GM12878 (cell line): ENCODE data around the gene S100B. TPM values are rescaled to one million over a fixed set of nuclear protein-coding genes. Genes with fewer than 3 reads are reported as not detected.
A peak's percentile ranks its signal among the peaks of the same experiment; 100 is the strongest.

Experiments used
- ATAC-seq: fragments of 200-7000 bp; cut with Tn5 transposase; 3 replicates; pipeline ENCODE4 v1.9.1; 2020; ENCODE audit warnings: mild to moderate bottlenecking, moderate library complexity
- BruUV-seq: library from RNA; stranded (reverse); fragments of 400-500 nt; replicated peaks from 2 replicates; lab custom pipeline; 2021; lab: Mats Ljungman, UMichigan
- CTCF ChIA-PET: fragments of 300-600 bp; sonication (Branson Sonifier 250); formaldehyde crosslinking; extraction: SDS; loops from one replicate; lab custom pipeline; 2021; ENCODE audit warnings: inconsistent platforms; lab: Yijun Ruan, JAX
- POLR2A ChIA-PET: fragments of 350-600 bp; formaldehyde crosslinking; extraction: SDS; loops from one replicate; lab custom pipeline; 2021; ENCODE audit warnings: inconsistent platforms; lab: Charles Lee
- RAD21 ChIA-PET: fragments of 300-600 bp; sonication (Branson Sonifier 250); formaldehyde crosslinking; loops from one replicate; lab custom pipeline; 2023; ENCODE audit warnings: antibody characterized with exemption; ENCODE audit not compliant: unreplicated experiment; lab: Charles Lee
- SMC1A ChIA-PET: fragments of 300-600 bp; sonication (Branson Sonifier 250); formaldehyde crosslinking; loops from one replicate; lab custom pipeline; 2023; ENCODE audit not compliant: unreplicated experiment, uncharacterized antibody; lab: Charles Lee
- DNase-seq: peaks from one replicate; pipeline ENCODE4 v3.0.0-alpha.2; 2011; ENCODE audit warnings: low read depth, low spot score
- FAIRE-seq: peaks from 3 replicates; lab custom pipeline; 2011; peaks lifted over from hg19 to GRCh38; lab: Jason Lieb, UNC
- H2AFZ ChIP-seq: 2 replicates; pipeline ENCODE4 v1.6.0; 2011; ENCODE audit warnings: low read depth, low read length, control low read depth; ENCODE audit not compliant: control insufficient read depth
- H3K27ac ChIP-seq: 2 replicates; pipeline ENCODE4 v1.5.1; 2011; ENCODE audit warnings: control low read depth; ENCODE audit not compliant: control insufficient read depth, insufficient read depth
- H3K27me3 ChIP-seq, 2 experiments: replicated peaks in 1 of 2; 2 replicates each; pipeline versions ENCODE4 v1.6.0 to v1.6.1; 2011; ENCODE audit warnings: low read length in 1 of 2; ENCODE audit not compliant: control insufficient read depth in 2 of 2, insufficient read depth in 2 of 2
- H3K36me3 ChIP-seq, 2 experiments: 2 replicates each; pipeline ENCODE4 v1.5.1; 2011; ENCODE audit warnings: low read length in 1 of 2; ENCODE audit not compliant: control insufficient read depth in 2 of 2, insufficient read depth in 2 of 2
- H3K4me1 ChIP-seq: 2 replicates; pipeline ENCODE4 v1.6.1; 2011; ENCODE audit warnings: mild to moderate bottlenecking, low read length, moderate library complexity, mixed read lengths; ENCODE audit not compliant: control insufficient read depth, insufficient read depth
- H3K4me2 ChIP-seq: 2 replicates; pipeline ENCODE4 v1.6.0; 2011; ENCODE audit warnings: control low read depth; ENCODE audit not compliant: control insufficient read depth, insufficient read depth
- H3K4me3 ChIP-seq: fragments of 200-600 bp; sonication (generic); 2 replicates; pipeline ENCODE4 v1.5.1; 2016
- H3K79me2 ChIP-seq: 2 replicates; pipeline ENCODE4 v1.6.0; 2011; ENCODE audit warnings: low read length; ENCODE audit not compliant: control insufficient read depth, insufficient read depth
- H3K9ac ChIP-seq: 2 replicates; pipeline ENCODE4 v1.8.0; 2011; ENCODE audit warnings: low read length, control low read depth, mixed read lengths; ENCODE audit not compliant: control insufficient read depth, insufficient read depth
- H3K9me3 ChIP-seq: replicated peaks from 3 replicates; pipeline ENCODE4 v1.5.1; 2011; ENCODE audit warnings: mild to moderate bottlenecking, low read length; ENCODE audit not compliant: control insufficient read depth, insufficient read depth
- H4K20me1 ChIP-seq: 2 replicates; pipeline ENCODE4 v1.6.0; 2011; ENCODE audit not compliant: control insufficient read depth, insufficient read depth
- BCL11A ChIP-seq: IDR thresholded peaks from 2 replicates; pipeline ENCODE4 v1.6.1; 2011; ENCODE audit warnings: low read depth, low read length
- CBFB ChIP-seq: IDR thresholded peaks from 2 replicates; pipeline ENCODE4 v1.6.1; 2016; ENCODE audit warnings: antibody characterized with exemption, low read depth
- SUZ12 ChIP-seq: fragments of 200-600 bp; sonication (generic); IDR thresholded peaks from one replicate; pipeline ENCODE4 v1.6.1; 2018; ENCODE audit warnings: antibody characterized with exemption, mild to moderate bottlenecking; ENCODE audit not compliant: unreplicated experiment
- ZBED1 ChIP-seq: IDR thresholded peaks from 2 replicates; pipeline ENCODE4 v1.6.1; 2016; ENCODE audit warnings: borderline replicate concordance
- ZNF274 ChIP-seq: IDR thresholded peaks from one replicate; pipeline ENCODE4 v1.8.0; 2011; ENCODE audit not compliant: insufficient read length, insufficient read depth
- WGBS: methylation state at CpG from one replicate; pipeline ENCODE4 v1.1.6; 2016; ENCODE audit warnings: low lambda C conversion rate; ENCODE audit not compliant: insufficient replicate concordance, insufficient coverage; ENCODE audit errors: missing lambda C conversion rate; 5-methylcytosine and 5-hydroxymethylcytosine counted together
- in situ Hi-C: fragments of 300-500 bp; cut with MboI; formaldehyde crosslinking; loops from 9 replicates; pipeline ENCODE4 v1.14.3; 2018; ENCODE audit warnings: mixed read lengths
- intact Hi-C: fragments of 100-400 bp; cut with micrococcal nuclease; formaldehyde crosslinking; loops from one replicate; pipeline ENCODE4 v1.14.2; 2022; ENCODE audit not compliant: unreplicated experiment
- polyA plus RNA-seq, 11 experiments: library from polyadenylated mRNA; depleted of rRNA in 4 of 11; unstranded in 6 of 11; stranded (reverse) in 5 of 11; fragments of >200 nt; fragmentation: Nextera tagmentation in 4 of 11; fragmentation: Illumina TruSeq in 1 of 11; extraction: Ambion mirVana in 4 of 11; extraction: Trizol in 1 of 11; gene quantifications; 1 replicate in 1 of 11; 2 replicates in 10 of 11; pipeline versions ENCODE4 v1.2.1 to v1.2.3, GENCODE V29; 2011 to 2016; ENCODE audit warnings: inconsistent platforms in 2 of 11, missing spikeins in 2 of 11, low read depth in 1 of 11
- total RNA-seq, 4 experiments: library from RNA; depleted of rRNA in 3 of 4; stranded (reverse); fragments of >200 nt in 3 of 4; fragmentation: Illumina TruSeq in 1 of 4; extraction: Trizol in 1 of 4; gene quantifications; 2 replicates each; pipeline versions ENCODE4 v1.2.1 to v1.2.3, GENCODE V29; 2013 to 2021
- TF ChIP-seq, protein P1 (sequence below): IDR thresholded peaks from 2 replicates; pipeline ENCODE4 v1.6.1; 2011; ENCODE audit warnings: borderline replicate concordance, low read depth, mild to moderate bottlenecking, moderate library complexity, low read length; ENCODE audit not compliant: insufficient read depth, poor library complexity, severe bottlenecking
- TF ChIP-seq, protein P2 (sequence below): IDR thresholded peaks from 2 replicates; pipeline ENCODE4 v1.6.1; 2011; ENCODE audit warnings: low read depth, mild to moderate bottlenecking, low read length, moderate library complexity, borderline replicate concordance; ENCODE audit errors: extremely low read depth
- TF ChIP-seq, protein P3 (sequence below): fragments of 150-350 bp; IDR thresholded peaks from 2 replicates; pipeline ENCODE4 v1.6.1; 2014; ENCODE audit warnings: mild to moderate bottlenecking, low read depth, low read length
- TF ChIP-seq, protein P4 (sequence below): fragments of 450-650 bp; IDR thresholded peaks from 2 replicates; pipeline ENCODE4 v1.6.1; 2017; ENCODE audit warnings: mild to moderate bottlenecking, moderate library complexity

S100B gene
- total and polyA plus RNA-seq, 10 of the 15 experiments (the other 5 are each of a cell fraction or from before 2014, with no cell fraction given): 0.11 to 0.22 TPM; not detected in 8

DNA sequence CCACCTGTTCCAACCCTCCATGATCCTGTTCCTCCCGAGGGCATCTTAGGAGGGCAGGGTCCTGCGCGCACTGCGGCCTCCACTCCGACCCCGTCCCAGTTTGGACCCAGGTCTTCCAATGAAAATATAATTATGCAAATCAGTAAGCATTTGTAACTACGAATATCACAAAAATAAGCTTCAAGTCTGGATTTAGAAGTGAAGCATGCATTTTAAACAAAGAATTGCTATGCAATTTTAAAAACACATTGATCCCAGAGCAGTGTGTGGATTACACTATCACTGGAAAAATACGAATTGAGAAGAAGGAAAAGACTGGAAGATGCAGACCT, 31.3 kb upstream of the S100B start (continued):
- TF ChIP-seq, protein P1, sequence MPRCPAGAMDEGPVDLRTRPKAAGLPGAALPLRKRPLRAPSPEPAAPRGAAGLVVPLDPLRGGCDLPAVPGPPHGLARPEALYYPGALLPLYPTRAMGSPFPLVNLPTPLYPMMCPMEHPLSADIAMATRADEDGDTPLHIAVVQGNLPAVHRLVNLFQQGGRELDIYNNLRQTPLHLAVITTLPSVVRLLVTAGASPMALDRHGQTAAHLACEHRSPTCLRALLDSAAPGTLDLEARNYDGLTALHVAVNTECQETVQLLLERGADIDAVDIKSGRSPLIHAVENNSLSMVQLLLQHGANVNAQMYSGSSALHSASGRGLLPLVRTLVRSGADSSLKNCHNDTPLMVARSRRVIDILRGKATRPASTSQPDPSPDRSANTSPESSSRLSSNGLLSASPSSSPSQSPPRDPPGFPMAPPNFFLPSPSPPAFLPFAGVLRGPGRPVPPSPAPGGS: no peak
- TF ChIP-seq ZNF274 (no peak), CBFB (no peak)
- TF ChIP-seq, protein P2, sequence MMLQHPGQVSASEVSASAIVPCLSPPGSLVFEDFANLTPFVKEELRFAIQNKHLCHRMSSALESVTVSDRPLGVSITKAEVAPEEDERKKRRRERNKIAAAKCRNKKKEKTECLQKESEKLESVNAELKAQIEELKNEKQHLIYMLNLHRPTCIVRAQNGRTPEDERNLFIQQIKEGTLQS: no peak
- TF ChIP-seq, protein P3, sequence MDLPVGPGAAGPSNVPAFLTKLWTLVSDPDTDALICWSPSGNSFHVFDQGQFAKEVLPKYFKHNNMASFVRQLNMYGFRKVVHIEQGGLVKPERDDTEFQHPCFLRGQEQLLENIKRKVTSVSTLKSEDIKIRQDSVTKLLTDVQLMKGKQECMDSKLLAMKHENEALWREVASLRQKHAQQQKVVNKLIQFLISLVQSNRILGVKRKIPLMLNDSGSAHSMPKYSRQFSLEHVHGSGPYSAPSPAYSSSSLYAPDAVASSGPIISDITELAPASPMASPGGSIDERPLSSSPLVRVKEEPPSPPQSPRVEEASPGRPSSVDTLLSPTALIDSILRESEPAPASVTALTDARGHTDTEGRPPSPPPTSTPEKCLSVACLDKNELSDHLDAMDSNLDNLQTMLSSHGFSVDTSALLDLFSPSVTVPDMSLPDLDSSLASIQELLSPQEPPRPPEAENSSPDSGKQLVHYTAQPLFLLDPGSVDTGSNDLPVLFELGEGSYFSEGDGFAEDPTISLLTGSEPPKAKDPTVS: no peak

DNA sequence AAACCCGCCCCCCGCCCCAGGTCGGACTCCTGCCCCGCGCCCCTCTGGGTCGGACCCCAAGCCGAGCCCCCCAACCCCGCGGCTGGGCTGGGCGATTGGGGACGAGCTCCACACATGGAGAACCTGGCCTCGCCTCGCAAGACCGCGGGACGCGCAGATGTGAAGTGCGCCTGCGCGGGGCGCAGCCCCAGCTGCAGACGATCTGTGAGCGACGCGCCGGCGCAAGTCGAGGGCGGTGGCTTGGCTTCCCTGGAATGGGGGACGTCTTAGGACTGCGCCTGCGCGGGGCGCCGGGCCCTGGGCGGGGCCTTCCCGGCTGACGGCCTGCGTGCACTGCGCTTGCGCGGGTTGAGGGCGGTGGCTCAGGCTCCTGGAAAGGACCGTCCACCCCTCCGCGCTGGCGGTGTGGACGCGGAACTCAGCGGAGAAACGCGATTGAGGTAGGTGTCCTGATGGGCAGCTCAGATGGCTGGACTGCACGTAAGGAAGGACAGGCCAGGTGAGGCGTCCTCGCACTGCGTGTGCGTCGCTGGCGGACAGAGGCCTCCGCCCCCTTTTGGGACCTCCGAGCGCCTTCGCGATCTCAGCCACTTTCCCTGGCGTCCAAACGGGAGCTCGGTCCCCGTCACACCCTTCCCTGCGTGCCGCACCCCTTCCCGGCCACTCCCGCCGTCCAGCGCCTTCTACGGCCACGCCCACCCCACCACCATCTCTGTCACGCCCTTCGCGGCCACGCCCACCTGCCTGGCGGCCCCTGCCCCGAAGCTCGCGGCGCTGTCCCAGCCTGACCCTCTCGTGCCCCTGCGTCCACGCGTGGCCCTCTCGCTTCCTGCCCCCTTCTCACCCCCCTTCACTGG, 30.7 kb upstream of the S100B start, which contains the start of gene PRMT2:
TSS of gene PRMT2 (plus strand) at position 351 of the 857 bp plus-strand sequence. CDS start 1,278 bp downstream, outside the sequence.
- under 1% methylated on average over 85 of the region's 90 CpGs for WGBS
- H3K9ac ChIP-seq: peak within 1 kb of the TSS; percentile 76
- POLR2A ChIA-PET: interaction anchor here (0.6 to 2.7 kb wide), 8 partner anchors 11 to 408 kb away, joined by 3 to 15 read pairs (median 4); partner anchors contain the start of gene DIP2A
- in situ Hi-C loops: no loop called here
- H3K27ac ChIP-seq: peak within 1 kb of the TSS; percentile 85
- ATAC-seq (peak; percentile 94), FAIRE-seq (peak; percentile 57), DNase-seq (peak; percentile 86)
- H3K4me1 ChIP-seq: no peaks in the 10 kb centered on the region
- RAD21 ChIA-PET: interaction anchor here (0.7 to 1.5 kb wide), 4 partner anchors 10 to 134 kb away, joined by 3 to 9 read pairs (median 4); no protein-coding TSS in a partner anchor
- SMC1A ChIA-PET: interaction anchor here (1.1 to 1.8 kb wide), 5 partner anchors 20 to 492 kb away, joined by 3 to 5 read pairs (median 5); no protein-coding TSS in a partner anchor
- intact Hi-C loops: no loop called here
- H3K4me2 ChIP-seq: peak within 1 kb of the TSS; percentile 87
- peaks cover 0 to 7% of the 10 kb centered on the region in 2 experiments; a peak in 1 of 4 replicates for H3K36me3 ChIP-seq
- no peaks in the 10 kb centered on the region for H3K27me3 ChIP-seq
- CTCF ChIA-PET: interaction anchor here (1.2 to 1.8 kb wide), 3 partner anchors 8 to 492 kb away, joined by 3 to 7 read pairs (median 6); no protein-coding TSS in a partner anchor
- peaks cover 12% of the 10 kb centered on the region for H3K79me2 ChIP-seq
- H3K4me3 ChIP-seq: peak within 1 kb of the TSS; percentile 83
- H4K20me1 ChIP-seq: no peaks in the 10 kb centered on the region
- BruUV-seq: no TSS peak
- H3K9me3 ChIP-seq: no peaks in the 10 kb centered on the region
- H2AFZ ChIP-seq: peak within 1 kb of the TSS; percentile 98
- no peak for TF ChIP-seq ZBED1
- no peak for TF ChIP-seq BCL11A
- no peak for TF ChIP-seq SUZ12
- TF ChIP-seq, protein P4, sequence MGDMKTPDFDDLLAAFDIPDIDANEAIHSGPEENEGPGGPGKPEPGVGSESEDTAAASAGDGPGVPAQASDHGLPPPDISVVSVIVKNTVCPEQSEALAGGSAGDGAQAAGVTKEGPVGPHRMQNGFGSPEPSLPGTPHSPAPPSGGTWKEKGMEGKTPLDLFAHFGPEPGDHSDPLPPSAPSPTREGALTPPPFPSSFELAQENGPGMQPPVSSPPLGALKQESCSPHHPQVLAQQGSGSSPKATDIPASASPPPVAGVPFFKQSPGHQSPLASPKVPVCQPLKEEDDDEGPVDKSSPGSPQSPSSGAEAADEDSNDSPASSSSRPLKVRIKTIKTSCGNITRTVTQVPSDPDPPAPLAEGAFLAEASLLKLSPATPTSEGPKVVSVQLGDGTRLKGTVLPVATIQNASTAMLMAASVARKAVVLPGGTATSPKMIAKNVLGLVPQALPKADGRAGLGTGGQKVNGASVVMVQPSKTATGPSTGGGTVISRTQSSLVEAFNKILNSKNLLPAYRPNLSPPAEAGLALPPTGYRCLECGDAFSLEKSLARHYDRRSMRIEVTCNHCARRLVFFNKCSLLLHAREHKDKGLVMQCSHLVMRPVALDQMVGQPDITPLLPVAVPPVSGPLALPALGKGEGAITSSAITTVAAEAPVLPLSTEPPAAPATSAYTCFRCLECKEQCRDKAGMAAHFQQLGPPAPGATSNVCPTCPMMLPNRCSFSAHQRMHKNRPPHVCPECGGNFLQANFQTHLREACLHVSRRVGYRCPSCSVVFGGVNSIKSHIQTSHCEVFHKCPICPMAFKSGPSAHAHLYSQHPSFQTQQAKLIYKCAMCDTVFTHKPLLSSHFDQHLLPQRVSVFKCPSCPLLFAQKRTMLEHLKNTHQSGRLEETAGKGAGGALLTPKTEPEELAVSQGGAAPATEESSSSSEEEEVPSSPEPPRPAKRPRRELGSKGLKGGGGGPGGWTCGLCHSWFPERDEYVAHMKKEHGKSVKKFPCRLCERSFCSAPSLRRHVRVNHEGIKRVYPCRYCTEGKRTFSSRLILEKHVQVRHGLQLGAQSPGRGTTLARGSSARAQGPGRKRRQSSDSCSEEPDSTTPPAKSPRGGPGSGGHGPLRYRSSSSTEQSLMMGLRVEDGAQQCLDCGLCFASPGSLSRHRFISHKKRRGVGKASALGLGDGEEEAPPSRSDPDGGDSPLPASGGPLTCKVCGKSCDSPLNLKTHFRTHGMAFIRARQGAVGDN: no peak; the same call in 1 of the 2 replicates
